DMS153 (cell line): ENCODE measurements around the gene TMLHE.
"Not testable (repeated sequence)": the region's sequence is repeated elsewhere in the genome, so short reads cannot be mapped to it uniquely, and the experiment has no call there.

Experiments used
- DNase-seq: peaks from one replicate; lab custom pipeline; 2025; lab: John Stamatoyannopoulos, UW

The TMLHE gene

DNA sequence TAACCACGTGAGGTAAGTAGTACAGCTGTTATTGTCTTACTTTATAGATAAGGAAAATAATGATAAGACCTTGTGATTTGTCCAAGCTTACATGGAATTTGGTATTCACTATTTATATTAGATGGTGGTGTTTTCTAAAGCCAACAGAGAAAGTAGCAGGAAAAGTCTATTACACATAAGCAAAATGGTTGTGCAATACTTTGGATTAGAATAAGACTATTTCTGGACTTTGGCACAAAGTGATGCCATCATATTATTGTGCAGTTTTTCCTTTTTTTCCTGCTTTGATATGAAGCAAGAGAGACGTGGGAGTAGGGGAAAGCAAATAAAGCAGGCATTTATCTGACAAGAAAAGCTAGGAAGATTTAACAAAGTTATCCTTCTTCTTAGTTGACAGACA lies 117.6 kb downstream of the TMLHE start:
- not testable (repeated sequence) for DNase-seq

DNA sequence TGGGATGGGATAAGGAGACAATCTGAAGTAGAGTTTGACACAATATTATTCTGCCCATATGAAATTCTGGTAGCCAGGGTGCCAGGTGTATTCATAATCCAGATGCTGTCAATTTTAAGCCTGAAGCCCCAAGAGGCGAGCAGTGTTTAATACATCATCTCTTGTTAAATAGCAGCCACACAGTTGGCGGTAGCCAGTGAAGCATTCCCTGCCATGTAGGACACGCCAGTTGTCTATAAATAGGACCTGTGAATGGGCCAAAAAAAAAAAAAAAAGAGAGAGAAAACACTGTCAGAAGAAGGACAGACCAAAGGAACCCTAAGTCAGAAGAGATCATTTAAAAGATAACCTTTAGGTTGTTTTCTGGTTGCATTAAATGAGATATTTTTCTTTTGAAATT lies 121.3 kb downstream of the TMLHE start:
- DNase-seq, result not testable (repeated sequence)

DNA sequence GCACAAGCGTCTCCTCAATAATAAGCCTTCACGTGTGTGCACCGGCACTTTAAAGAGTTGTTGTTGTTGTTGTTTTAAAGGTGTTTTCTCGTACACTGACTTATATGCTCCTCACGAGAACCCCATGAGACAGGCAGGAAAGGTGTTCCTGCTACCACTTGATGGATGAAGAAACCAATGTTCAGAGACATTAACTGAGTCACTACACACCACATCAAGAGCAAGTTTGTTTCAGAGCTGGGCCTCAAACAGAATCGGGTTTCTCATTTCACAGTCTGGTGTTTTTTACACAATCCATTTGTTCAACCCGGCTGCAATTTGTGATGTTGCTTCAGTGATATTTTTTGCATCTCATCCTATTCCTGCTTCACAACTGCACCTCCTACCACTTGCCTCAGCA lies 135.6 kb downstream of the TMLHE start:
- not testable (repeated sequence) for DNase-seq

DNA sequence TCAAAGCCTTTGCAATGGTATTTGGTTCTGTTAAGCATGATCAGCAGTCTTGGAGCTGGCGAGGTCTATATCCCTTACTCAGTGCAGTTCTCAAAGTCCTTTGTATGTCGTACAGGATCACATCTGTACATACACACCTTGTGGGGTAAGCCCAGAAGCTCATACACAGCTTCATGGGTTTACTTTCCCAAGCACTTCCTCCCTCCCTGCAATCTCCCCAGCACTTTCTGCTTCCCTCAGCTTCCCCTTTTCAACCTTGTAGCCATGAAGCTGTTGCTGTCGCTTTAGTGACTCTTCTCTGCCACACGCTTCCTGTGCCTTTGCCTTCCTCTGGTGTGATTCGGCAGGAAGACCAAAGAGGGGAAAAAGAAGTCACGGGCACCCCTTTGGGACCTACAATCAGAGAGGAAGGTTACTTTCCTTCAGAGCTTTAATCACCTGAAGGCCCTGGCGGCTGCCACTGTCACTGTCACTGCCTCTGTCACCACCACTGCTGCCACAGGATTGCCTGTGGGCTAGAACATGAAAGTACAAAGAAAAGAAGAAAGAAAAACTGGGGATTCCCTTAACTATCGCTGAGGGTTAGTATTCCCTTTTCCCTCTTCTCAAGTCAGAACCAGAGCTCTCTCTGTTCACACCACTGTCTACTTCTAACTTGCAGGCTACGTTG lies 146.3 kb downstream of the TMLHE start:
- not testable (repeated sequence) for DNase-seq

DNA sequence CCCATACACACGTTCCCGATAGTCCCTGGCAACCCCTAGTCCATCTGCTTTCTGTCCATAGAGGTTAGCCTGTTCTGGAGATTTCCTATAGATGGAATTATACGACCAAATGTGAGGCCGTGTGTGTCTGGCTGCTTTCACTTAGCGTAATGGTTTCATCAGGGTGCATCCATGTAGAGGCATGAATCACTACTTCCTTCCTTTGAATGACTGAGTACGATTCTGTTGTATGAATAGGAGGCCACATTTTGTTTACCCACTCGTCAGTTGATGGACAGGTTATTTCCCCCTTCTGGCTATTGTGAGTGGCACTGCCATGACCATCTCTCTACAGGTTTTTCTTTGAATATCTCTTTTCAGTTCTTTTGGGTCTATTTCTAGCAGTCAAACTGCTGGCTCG lies 152.3 kb downstream of the TMLHE start:
- DNase-seq, result not testable (repeated sequence)

DNA sequence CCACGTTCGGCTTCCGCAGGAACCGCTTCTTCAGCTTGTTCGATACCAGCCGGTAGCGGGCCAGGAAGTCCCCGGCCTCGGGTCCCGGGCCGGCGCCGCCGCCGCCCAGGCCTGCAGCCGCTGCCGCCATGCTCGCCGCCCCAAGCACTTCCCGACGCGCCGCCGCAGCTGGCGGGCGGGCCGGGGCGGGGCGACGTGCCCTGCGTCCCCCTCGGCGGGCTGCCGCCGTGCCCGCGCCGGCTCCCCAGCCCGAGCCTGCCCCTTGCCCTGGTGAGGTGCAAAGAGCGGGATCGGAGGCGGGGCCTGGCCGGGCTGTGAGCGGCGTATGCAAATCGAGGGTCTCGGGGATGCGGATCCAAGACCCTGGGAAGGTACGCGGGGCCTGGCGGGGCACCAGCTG lies 154.3 kb downstream of the TMLHE start, which contains the start of gene F8A3:
Gene F8A3 (minus strand): TSS at position 150 of the 400 bp plus-strand sequence. CDS start 20 bp downstream, at position 130.
- DNase-seq, result not testable (repeated sequence)

DNA sequence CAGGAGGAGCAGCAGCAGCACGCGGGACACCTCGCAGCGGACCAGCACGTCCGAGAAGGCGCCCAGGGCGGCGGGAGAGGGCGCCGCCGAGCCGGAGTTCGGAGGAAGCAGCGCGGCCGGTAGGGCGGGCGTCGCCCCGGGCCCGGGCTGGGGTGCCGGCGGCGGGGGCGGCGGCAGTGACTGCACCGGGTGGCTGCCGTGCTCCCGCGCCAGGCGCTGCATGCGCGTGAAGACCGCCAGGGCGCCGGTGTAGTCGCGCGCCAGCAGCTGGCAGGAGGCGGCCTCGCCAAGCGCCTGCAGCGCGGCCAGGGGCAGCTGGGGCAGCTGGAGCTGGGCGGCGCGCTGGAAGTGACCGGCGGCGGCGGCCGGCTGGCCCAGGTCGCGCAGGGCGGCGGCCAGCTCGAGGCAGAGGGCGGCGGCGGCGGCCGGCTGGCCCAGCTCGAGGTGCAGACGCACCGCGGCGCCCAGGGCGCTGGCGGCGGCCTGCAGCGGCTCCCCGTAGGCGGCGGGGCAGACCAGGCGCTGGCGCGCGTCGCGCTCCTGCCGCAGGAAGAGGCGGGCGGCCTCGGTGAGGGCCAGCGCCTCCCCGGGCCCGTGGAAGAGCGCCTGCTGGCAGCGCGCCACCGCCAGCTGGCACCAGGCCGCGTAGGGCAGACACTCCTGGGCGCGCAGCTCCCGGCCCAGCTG lies 154.8 kb downstream of the TMLHE start:
- not testable (repeated sequence) for DNase-seq

DNA sequence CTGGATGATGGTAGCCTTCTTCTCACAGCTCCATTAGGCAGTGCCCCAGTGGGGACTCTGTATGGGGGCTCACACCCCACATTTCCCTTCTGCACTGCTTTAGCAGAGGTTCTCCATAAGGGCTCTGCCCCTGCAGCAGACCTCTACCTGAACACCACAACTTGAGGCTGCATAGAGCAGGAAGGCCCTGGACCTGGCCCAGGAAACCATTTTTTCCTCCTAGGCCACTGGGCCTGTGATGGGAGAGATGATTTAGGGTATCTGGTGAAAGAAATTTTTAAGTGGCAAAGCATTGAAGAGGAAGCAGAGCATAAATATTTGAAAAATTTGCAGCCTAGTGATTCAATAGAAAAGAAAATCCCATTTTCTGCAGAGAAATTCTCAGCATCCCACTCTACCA lies 171.7 kb downstream of the TMLHE start:
- DNase-seq, result no peak
